ENCODE data around the gene DNAH11.

GRCh38 chr7:21572331-21573313, 29.8 kb downstream of the DNAH11 start:
- TF ChIP-seq POLR2A (IDR thresholded peaks at IDR 0.05) (no peak), POLR2AphosphoS5 (IDR thresholded peaks at IDR 0.05) (no peak)
- TF ChIP-seq, protein P1, sequence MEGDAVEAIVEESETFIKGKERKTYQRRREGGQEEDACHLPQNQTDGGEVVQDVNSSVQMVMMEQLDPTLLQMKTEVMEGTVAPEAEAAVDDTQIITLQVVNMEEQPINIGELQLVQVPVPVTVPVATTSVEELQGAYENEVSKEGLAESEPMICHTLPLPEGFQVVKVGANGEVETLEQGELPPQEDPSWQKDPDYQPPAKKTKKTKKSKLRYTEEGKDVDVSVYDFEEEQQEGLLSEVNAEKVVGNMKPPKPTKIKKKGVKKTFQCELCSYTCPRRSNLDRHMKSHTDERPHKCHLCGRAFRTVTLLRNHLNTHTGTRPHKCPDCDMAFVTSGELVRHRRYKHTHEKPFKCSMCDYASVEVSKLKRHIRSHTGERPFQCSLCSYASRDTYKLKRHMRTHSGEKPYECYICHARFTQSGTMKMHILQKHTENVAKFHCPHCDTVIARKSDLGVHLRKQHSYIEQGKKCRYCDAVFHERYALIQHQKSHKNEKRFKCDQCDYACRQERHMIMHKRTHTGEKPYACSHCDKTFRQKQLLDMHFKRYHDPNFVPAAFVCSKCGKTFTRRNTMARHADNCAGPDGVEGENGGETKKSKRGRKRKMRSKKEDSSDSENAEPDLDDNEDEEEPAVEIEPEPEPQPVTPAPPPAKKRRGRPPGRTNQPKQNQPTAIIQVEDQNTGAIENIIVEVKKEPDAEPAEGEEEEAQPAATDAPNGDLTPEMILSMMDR (IDR thresholded peaks at IDR 0.05) = no peak

Measured in prostate gland (tissue), 2 donors.